Glutamatergic neuron (in vitro differentiated cells): Measurements from ENCODE around the gene EZR. TPM values are rescaled to one million over a fixed set of nuclear protein-coding genes. Genes with fewer than 3 reads are reported as not detected.

ENCODE experiments used
- DNase-seq: peaks from one replicate; pipeline ENCODE4 v3.0.0; 2022
- H3K27ac Mint-ChIP-seq: one replicate; pipeline ENCODE4 v1.8.0; 2020; ENCODE audit warnings: mild to moderate bottlenecking, mixed read lengths, inconsistent platforms; ENCODE audit not compliant: unreplicated experiment
- H3K27me3 Mint-ChIP-seq: one replicate; pipeline ENCODE4 v1.8.0; 2020; ENCODE audit warnings: mild to moderate bottlenecking, moderate library complexity, mixed read lengths, inconsistent platforms; ENCODE audit not compliant: unreplicated experiment
- H3K36me3 Mint-ChIP-seq: one replicate; pipeline ENCODE4 v1.8.0; 2020; ENCODE audit warnings: mild to moderate bottlenecking, mixed read lengths, inconsistent platforms; ENCODE audit not compliant: unreplicated experiment
- H3K4me1 Mint-ChIP-seq: one replicate; pipeline ENCODE4 v1.8.0; 2020; ENCODE audit warnings: mild to moderate bottlenecking, low read depth, mixed read lengths, inconsistent platforms; ENCODE audit not compliant: unreplicated experiment
- H3K4me3 Mint-ChIP-seq: one replicate; pipeline ENCODE4 v1.8.0; 2020; ENCODE audit warnings: mild to moderate bottlenecking, mixed read lengths, inconsistent platforms; ENCODE audit not compliant: unreplicated experiment
- H3K9me3 Mint-ChIP-seq: one replicate; pipeline ENCODE4 v1.8.0; 2020; ENCODE audit warnings: mild to moderate bottlenecking, moderate library complexity, mixed read lengths, inconsistent platforms; ENCODE audit not compliant: unreplicated experiment
- CTCF ChIP-seq: fragments of 200-600 bp; sonication (generic); IDR thresholded peaks from one replicate; pipeline ENCODE4 v1.5.0; 2021; ENCODE audit not compliant: partially characterized antibody, unreplicated experiment
- total RNA-seq: library from RNA; stranded (reverse); fragmentation: NEBNext Ultra II Directional; extraction: Animal tissue kit (Norgen Biotek cat#: 25700); gene quantifications from one replicate; pipeline ENCODE4 v1.2.1, GENCODE V29; 2021; ENCODE audit not compliant: unreplicated experiment

The EZR gene
- total RNA-seq, 1 donor from 2014 or later = 272 TPM

- H3K27me3 Mint-ChIP-seq = no peaks in the 10 kb centered on the region
Observed at GRCh38 chr6:158739673-158740072, 79.5 kb downstream of the EZR start.

GRCh38 chr6:158737710-158738615 lies 81.2 kb downstream of the EZR start:
- DNase-seq = no peak
- no peaks in the 10 kb centered on the region for H3K27me3 Mint-ChIP-seq
- peaks cover 9% of the 10 kb centered on the region for H3K9me3 Mint-ChIP-seq
- peaks cover 2% of the 10 kb centered on the region for H3K4me1 Mint-ChIP-seq
- H3K4me3 Mint-ChIP-seq = no peak overlapping the region
- no peak for TF ChIP-seq CTCF
- peaks cover 17% of the 10 kb centered on the region for H3K36me3 Mint-ChIP-seq
- H3K27ac Mint-ChIP-seq = no peak overlapping the region

More at GRCh38 chr6:158739673-158740072, 79.5 kb downstream of the EZR start:
- Mint-ChIP-seq H3K27ac (no peak overlapping the region), H3K9me3 (peaks cover 9% of the 10 kb centered on the region), H3K36me3 (peaks cover 17% of the 10 kb centered on the region), H3K4me1 (peaks cover 7% of the 10 kb centered on the region), H3K4me3 (no peak overlapping the region)
- no peak for TF ChIP-seq CTCF
- DNase-seq = no peak

GRCh38 chr6:158737082-158737709 lies 82.0 kb downstream of the EZR start:
- Mint-ChIP-seq H3K27ac (no peak overlapping the region), H3K4me1 (peaks cover 2% of the 10 kb centered on the region), H3K9me3 (peaks cover 9% of the 10 kb centered on the region), H3K4me3 (no peak overlapping the region), H3K36me3 (peaks cover 17% of the 10 kb centered on the region), H3K27me3 (no peaks in the 10 kb centered on the region)
- no peak for TF ChIP-seq CTCF
- no peak for DNase-seq

- Mint-ChIP-seq H3K36me3 (peaks cover 17% of the 10 kb centered on the region), H3K9me3 (peaks cover 9% of the 10 kb centered on the region), H3K4me1 (peaks cover 2% of the 10 kb centered on the region), H3K27me3 (peaks cover 2% of the 10 kb centered on the region), H3K4me3 (no peak overlapping the region), H3K27ac (no peak overlapping the region)
- DNase-seq = no peak
- TF ChIP-seq CTCF = no peak
Observed at GRCh38 chr6:158735009-158735408, 84.2 kb downstream of the EZR start.

GRCh38 chr6:158730541-158730907 lies 88.6 kb downstream of the EZR start:
- H3K9me3 Mint-ChIP-seq = peaks cover 7% of the 10 kb centered on the region
- no peak overlapping the region for H3K27ac Mint-ChIP-seq
- no peaks in the 10 kb centered on the region for H3K36me3 Mint-ChIP-seq
- peaks cover 10% of the 10 kb centered on the region for H3K4me1 Mint-ChIP-seq
- H3K27me3 Mint-ChIP-seq = peaks cover 2% of the 10 kb centered on the region
- DNase-seq = no peak
- no peak for TF ChIP-seq CTCF
- no peak overlapping the region for H3K4me3 Mint-ChIP-seq
